Measurements from ENCODE around the gene BCAR1.

GRCh38 chr16:75234856-75235696 lies 16.3 kb downstream of the BCAR1 start:
- TF ChIP-seq CTCF (IDR thresholded peaks at IDR 0.05), result no peak
- no peak for TF ChIP-seq POLR2A (IDR thresholded peaks at IDR 0.05)
